Stimulated activated CD8-positive, alpha-beta memory T cell treated with anti-CD3 and anti-CD28 coated beads, Interleukin-15, amount 100 ng/mL, for 24 hours (primary cell): ENCODE data around the gene CD68.

Source experiments
- DNase-seq: peaks from one replicate; pipeline ENCODE4 v3.0.0-alpha.2; 2020; ENCODE audit warnings: low read depth

Gene CD68

GRCh38 chr17:7559320-7560171, 19.9 kb upstream of the CD68 start:
- DNase-seq, result no peak

GRCh38 chr17:7560172-7561027, 19.0 kb upstream of the CD68 start:
- no peak for DNase-seq

GRCh38 chr17:7561028-7561575, 18.3 kb upstream of the CD68 start:
- peak; percentile 63 for DNase-seq

- peak; percentile 91 for DNase-seq
Measured at GRCh38 chr17:7561589-7562207, 17.7 kb upstream of the CD68 start, which contains the start of gene SENP3. Gene SENP3, plus strand, starts transcription at chr17:7561919. Its CDS starts 1,158 bp downstream, at chr17:7563077.

GRCh38 chr17:7562208-7562605, 17.2 kb upstream of the CD68 start:
- no peak for DNase-seq

- DNase-seq, result no peak
Measured at GRCh38 chr17:7563115-7563869, 16.1 kb upstream of the CD68 start.

- DNase-seq, result no peak
Measured at GRCh38 chr17:7569571-7569970, 9.9 kb upstream of the CD68 start.

- DNase-seq, result no peak
Measured at GRCh38 chr17:7570351-7570750, 9.1 kb upstream of the CD68 start.

GRCh38 chr17:7572338-7572587, 7.2 kb upstream of the CD68 start:
- DNase-seq, result no peak

- peak; percentile 98 for DNase-seq
Measured at GRCh38 chr17:7572588-7573323, 6.7 kb upstream of the CD68 start.

- peak; percentile 81 for DNase-seq
Measured at GRCh38 chr17:7573324-7574080, 5.9 kb upstream of the CD68 start.

- DNase-seq, result no peak
Measured at GRCh38 chr17:7574176-7574953, 5.1 kb upstream of the CD68 start.

- DNase-seq, result no peak
Measured at GRCh38 chr17:7575481-7575883, 4.0 kb upstream of the CD68 start.

GRCh38 chr17:7575959-7576358, 3.5 kb upstream of the CD68 start:
- DNase-seq, result no peak

GRCh38 chr17:7576432-7576937, 3.0 kb upstream of the CD68 start:
- DNase-seq, result no peak

GRCh38 chr17:7577327-7578199, 1.9 kb upstream of the CD68 start:
- no peak for DNase-seq

GRCh38 chr17:7579834-7580603, 581 bp downstream of the CD68 start:
- no peak for DNase-seq
